PC-3 (cell line): ENCODE measurements around the gene IMPDH1. TPM values are rescaled to one million over a fixed set of nuclear protein-coding genes. Genes with fewer than 3 reads are reported as not detected.
A peak's percentile ranks its signal among the peaks of the same experiment; 100 is the strongest.

Experiments
- ATAC-seq: fragments of 200-7000 bp; cut with Tn5 transposase; 2 replicates; pipeline ENCODE4 v1.9.1; 2020; ENCODE audit warnings: mild to moderate bottlenecking, moderate library complexity
- BruUV-seq: library from RNA; stranded (reverse); fragments of 400-500 nt; replicated peaks from 2 replicates; lab custom pipeline; 2021; lab: Mats Ljungman, UMichigan
- CTCF ChIA-PET: fragments of 300-600 bp; sonication (Branson Sonifier 250); formaldehyde crosslinking; loops from one replicate; lab custom pipeline; 2022; ENCODE audit warnings: antibody characterized with exemption; lab: Charles Lee
- POLR2A ChIA-PET: fragments of 300-600 bp; sonication (Branson Sonifier 250); formaldehyde crosslinking; loops from one replicate; lab custom pipeline; 2022; ENCODE audit warnings: antibody characterized with exemption; ENCODE audit not compliant: unreplicated experiment; lab: Charles Lee
- DNase-seq: peaks from one replicate; pipeline ENCODE4 v3.0.0-alpha.2; 2015
- H2AFZ ChIP-seq: fragments of 300-600 bp; sonication (generic); 2 replicates; pipeline ENCODE4 v1.6.0; 2016; ENCODE audit warnings: antibody characterized with exemption, low read length
- H3F3A ChIP-seq: fragments of 300-600 bp; sonication (generic); one replicate; pipeline ENCODE4 v1.6.0; 2017; ENCODE audit warnings: antibody characterized with exemption, low read length, control low read depth, mild to moderate bottlenecking; ENCODE audit not compliant: unreplicated experiment
- H3K27ac ChIP-seq: fragments of 300-600 bp; sonication (generic); 2 replicates; pipeline ENCODE4 v1.5.1; 2016; ENCODE audit warnings: mild to moderate bottlenecking, low read length
- H3K27me3 ChIP-seq: fragments of 300-600 bp; sonication (generic); 2 replicates; pipeline ENCODE4 v1.6.1; 2016; ENCODE audit warnings: low read length, mixed read lengths
- H3K36me3 ChIP-seq: fragments of 300-600 bp; sonication (generic); 2 replicates; pipeline ENCODE4 v1.6.1; 2016; ENCODE audit warnings: low read depth, mixed run types, low read length, mixed read lengths
- H3K4me1 ChIP-seq: fragments of 300-600 bp; sonication (generic); 2 replicates; pipeline ENCODE4 v1.5.1; 2016; ENCODE audit warnings: low read length; ENCODE audit not compliant: insufficient read depth
- H3K4me2 ChIP-seq: fragments of 300-600 bp; sonication (generic); 2 replicates; pipeline ENCODE4 v1.6.0; 2016; ENCODE audit warnings: low read length
- H3K4me3 ChIP-seq: fragments of 300-600 bp; sonication (generic); 2 replicates; pipeline ENCODE4 v1.5.1; 2016; ENCODE audit warnings: mild to moderate bottlenecking, low read length, mixed read lengths
- H3K79me2 ChIP-seq: fragments of 300-600 bp; sonication (generic); 2 replicates; pipeline ENCODE4 v1.6.1; 2017; ENCODE audit warnings: low read length, mixed read lengths
- H3K9ac ChIP-seq: fragments of 300-600 bp; sonication (generic); 2 replicates; pipeline ENCODE4 v1.6.0; 2016; ENCODE audit warnings: mild to moderate bottlenecking, low read length
- H3K9me2 ChIP-seq: fragments of 300-600 bp; sonication (generic); replicated peaks from 2 replicates; pipeline ENCODE4 v1.6.1; 2016; ENCODE audit warnings: mixed run types, low read length, mixed read lengths
- H3K9me3 ChIP-seq: fragments of 300-600 bp; sonication (generic); 2 replicates; pipeline ENCODE4 v1.6.1; 2016; ENCODE audit warnings: low read length, mixed read lengths
- H4K20me1 ChIP-seq: fragments of 300-600 bp; sonication (generic); 2 replicates; pipeline ENCODE4 v1.6.1; 2016; ENCODE audit warnings: low read length, mixed read lengths
- CTCF ChIP-seq: fragments of 300-600 bp; sonication (generic); conservative IDR thresholded peaks from 2 replicates; pipeline ENCODE4 v1.5.1; 2017; ENCODE audit warnings: antibody characterized with exemption, low read depth, mild to moderate bottlenecking, low read length
- EZH2 ChIP-seq: fragments of 300-600 bp; sonication (generic); IDR thresholded peaks from one replicate; pipeline ENCODE4 v1.6.1; 2017; ENCODE audit warnings: antibody characterized with exemption, mild to moderate bottlenecking, low read length; ENCODE audit not compliant: unreplicated experiment
- EZH2phosphoT487 ChIP-seq: fragments of 300-600 bp; sonication (generic); IDR thresholded peaks from 2 replicates; pipeline ENCODE4 v1.6.1; 2018; ENCODE audit warnings: mild to moderate bottlenecking, antibody characterized with exemption, low read length, borderline replicate concordance
- intact Hi-C: fragments of 100-400 bp; cut with micrococcal nuclease; formaldehyde crosslinking; loops from 2 replicates; pipeline ENCODE4 v1.9.0; 2023
- total RNA-seq: library from RNA; depleted of rRNA; stranded (reverse); fragments of >200 nt; gene quantifications from 2 replicates; pipeline ENCODE4 v1.2.3, GENCODE V29; 2014

IMPDH1 gene
- total RNA-seq, 1 experiment from 2014 or later = 128 TPM

- no peak for DNase-seq
- intact Hi-C loops = no loop called here
- H3K9ac ChIP-seq = no peak overlapping the region
- CTCF ChIA-PET = interaction anchor here (1.1 to 2.4 kb wide), 3 partner anchors 18 to 42 kb away, joined by 3 to 80 read pairs (median 4); no protein-coding TSS in a partner anchor
- H3K4me3 ChIP-seq = no peak overlapping the region
- no peaks in the 10 kb centered on the region for H3F3A ChIP-seq
- H3K36me3 ChIP-seq = no peaks in the 10 kb centered on the region
- TF ChIP-seq EZH2phosphoT487 (no peak), EZH2 (no peak), CTCF (no peak)
- BruUV-seq = no TSS peak
- POLR2A ChIA-PET = no interaction called here
- no peak overlapping the region for H3K27ac ChIP-seq
- H2AFZ ChIP-seq = no peak overlapping the region
- no peaks in the 10 kb centered on the region for H3K9me2 ChIP-seq
- H3K79me2 ChIP-seq = no peaks in the 10 kb centered on the region
- no peaks in the 10 kb centered on the region for H3K9me3 ChIP-seq
- no peaks in the 10 kb centered on the region for H3K27me3 ChIP-seq
- H3K4me1 ChIP-seq = peaks cover 3% of the 10 kb centered on the region; the same call in 1 of the 2 replicates
- no peaks in the 10 kb centered on the region for H4K20me1 ChIP-seq
- no peak overlapping the region for H3K4me2 ChIP-seq
- no peak for ATAC-seq
Observed at GRCh38 chr7:128385988-128386925, 23.5 kb downstream of the IMPDH1 start.

DNA sequence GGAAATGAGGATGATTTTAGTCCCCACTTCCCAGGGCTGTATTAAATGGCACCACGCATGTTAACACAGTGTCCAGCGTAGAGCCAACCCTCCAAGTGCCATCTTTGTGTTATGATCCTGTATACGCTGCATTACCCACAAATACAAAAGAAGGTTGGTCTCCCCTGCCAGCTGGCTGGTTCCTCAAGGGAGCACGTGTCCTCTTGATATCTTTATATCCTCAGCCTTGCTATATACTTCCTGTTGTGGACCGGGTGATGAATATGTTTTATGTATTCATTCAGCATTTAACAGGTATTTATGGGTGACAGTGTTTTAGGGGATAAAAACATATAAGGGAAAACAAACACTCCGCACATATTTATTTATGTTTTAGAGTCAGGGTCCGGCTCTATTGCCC lies 25.1 kb downstream of the IMPDH1 start:
- H3K36me3 ChIP-seq = no peaks in the 10 kb centered on the region
- H3K4me3 ChIP-seq = no peak overlapping the region
- no peak overlapping the region for H3K27ac ChIP-seq
- H3K79me2 ChIP-seq = no peaks in the 10 kb centered on the region
- no peaks in the 10 kb centered on the region for H4K20me1 ChIP-seq
- peaks cover 5% of the 10 kb centered on the region; the same call in 1 of the 2 replicates for H3K4me1 ChIP-seq
- DNase-seq (no peak), ATAC-seq (no peak)
- no peak overlapping the region for H3K9ac ChIP-seq
- no peak overlapping the region for H3K4me2 ChIP-seq
- ChIA-PET POLR2A (no interaction called here), CTCF (no interaction called here)
- H3F3A ChIP-seq = no peaks in the 10 kb centered on the region
- no TSS peak for BruUV-seq
- intact Hi-C loops = no loop called here
- TF ChIP-seq EZH2 (no peak), CTCF (no peak), EZH2phosphoT487 (no peak)
- no peaks in the 10 kb centered on the region for H3K27me3 ChIP-seq
- H2AFZ ChIP-seq = no peak overlapping the region
- no peaks in the 10 kb centered on the region for H3K9me3 ChIP-seq
- H3K9me2 ChIP-seq = no peaks in the 10 kb centered on the region

- ChIA-PET POLR2A (no interaction called here), CTCF (no interaction called here)
- ATAC-seq (peak; percentile 5; the same call in 1 of the 2 replicates), DNase-seq (peak; percentile 16)
- BruUV-seq = no TSS peak
- no peak overlapping the region for H3K9ac ChIP-seq
- no peak for TF ChIP-seq EZH2phosphoT487
- TF ChIP-seq EZH2 = no peak
- H3K9me2 ChIP-seq = no peaks in the 10 kb centered on the region
- H3K36me3 ChIP-seq = no peaks in the 10 kb centered on the region
- no peak overlapping the region for H3K4me3 ChIP-seq
- H3K4me2 ChIP-seq = no peak overlapping the region
- H3K9me3 ChIP-seq = no peaks in the 10 kb centered on the region
- H3K27me3 ChIP-seq = no peaks in the 10 kb centered on the region
- intact Hi-C loops = no loop called here
- no peak overlapping the region for H2AFZ ChIP-seq
- H3K4me1 ChIP-seq = peaks cover 5% of the 10 kb centered on the region; the same call in 1 of the 2 replicates
- H3F3A ChIP-seq = no peaks in the 10 kb centered on the region
- H3K27ac ChIP-seq = no peak overlapping the region
- no peaks in the 10 kb centered on the region for H4K20me1 ChIP-seq
- no peaks in the 10 kb centered on the region for H3K79me2 ChIP-seq
Observed at GRCh38 chr7:128383776-128384175, 26.0 kb downstream of the IMPDH1 start.
